ENCODE results near the gene GLIS1. TPM values are rescaled to one million over a fixed set of nuclear protein-coding genes. Genes with fewer than 3 reads are reported as not detected.

Gene GLIS1
- total and polyA plus RNA-seq, 12 donors: 0.06 to 0.10 (median 0.09) TPM; not detected in 7

- Histone ChIP-seq H3K36me3 (no peaks in the 10 kb centered on the region), H3K27me3 (peaks cover 0 to 98% (median 81%) of the 10 kb centered on the region in 7 donors), H3K4me3 (no peak overlapping the region), H3K9me3 (no peaks in the 10 kb centered on the region), H3K27ac (no peak overlapping the region), H3K4me1 (peaks cover 2 to 20% (median 6%) of the 10 kb centered on the region in 9 donors)
- intact Hi-C loops (cut with DNase I): loop anchor here in 2 of 10 donors (10.0 kb wide), 1 partner anchor 202 kb away; no protein-coding TSS in a partner anchor
- DNase-seq (no peak), ATAC-seq (no peak)
- TF ChIP-seq, protein P1, sequence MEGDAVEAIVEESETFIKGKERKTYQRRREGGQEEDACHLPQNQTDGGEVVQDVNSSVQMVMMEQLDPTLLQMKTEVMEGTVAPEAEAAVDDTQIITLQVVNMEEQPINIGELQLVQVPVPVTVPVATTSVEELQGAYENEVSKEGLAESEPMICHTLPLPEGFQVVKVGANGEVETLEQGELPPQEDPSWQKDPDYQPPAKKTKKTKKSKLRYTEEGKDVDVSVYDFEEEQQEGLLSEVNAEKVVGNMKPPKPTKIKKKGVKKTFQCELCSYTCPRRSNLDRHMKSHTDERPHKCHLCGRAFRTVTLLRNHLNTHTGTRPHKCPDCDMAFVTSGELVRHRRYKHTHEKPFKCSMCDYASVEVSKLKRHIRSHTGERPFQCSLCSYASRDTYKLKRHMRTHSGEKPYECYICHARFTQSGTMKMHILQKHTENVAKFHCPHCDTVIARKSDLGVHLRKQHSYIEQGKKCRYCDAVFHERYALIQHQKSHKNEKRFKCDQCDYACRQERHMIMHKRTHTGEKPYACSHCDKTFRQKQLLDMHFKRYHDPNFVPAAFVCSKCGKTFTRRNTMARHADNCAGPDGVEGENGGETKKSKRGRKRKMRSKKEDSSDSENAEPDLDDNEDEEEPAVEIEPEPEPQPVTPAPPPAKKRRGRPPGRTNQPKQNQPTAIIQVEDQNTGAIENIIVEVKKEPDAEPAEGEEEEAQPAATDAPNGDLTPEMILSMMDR (IDR thresholded peaks at IDR 0.05): no peak
- 40 to 45% methylated on average over 13 of the region's 13 CpGs for WGBS, 2 donors
Observed at GRCh38 chr1:53686091-53686964, 52.6 kb downstream of the GLIS1 start.

GRCh38 chr1:53685272-53686051 is 53.5 kb downstream of the GLIS1 start:
- TF ChIP-seq, protein P1 (IDR thresholded peaks at IDR 0.05): no peak
- ATAC-seq (peak in 3 of 8 donors; percentile 32 to 45 (median 41)), DNase-seq (no peak)
- peak overlapping the region in 3 of 10 donors; percentile 3 to 17 (median 7) for H3K4me3 ChIP-seq
- peaks cover 2 to 21% (median 6%) of the 10 kb centered on the region in 9 donors for H3K4me1 ChIP-seq
- H3K36me3 ChIP-seq: no peaks in the 10 kb centered on the region
- H3K27me3 ChIP-seq: peaks cover 0 to 92% (median 82%) of the 10 kb centered on the region in 7 donors
- H3K27ac ChIP-seq: no peak overlapping the region
- WGBS, 2 donors: 20 to 21% methylated on average over 28 of the region's 28 CpGs
- H3K9me3 ChIP-seq: no peaks in the 10 kb centered on the region
- intact Hi-C loops (cut with DNase I): loop anchor here in 2 of 10 donors (10.0 kb wide), 1 partner anchor 201 kb away; no protein-coding TSS in a partner anchor

- ATAC-seq (no peak), DNase-seq (no peak)
- TF ChIP-seq, protein P1 (IDR thresholded peaks at IDR 0.05): no peak
- H3K9me3 ChIP-seq: no peaks in the 10 kb centered on the region
- no peaks in the 10 kb centered on the region for H3K36me3 ChIP-seq
- H3K27me3 ChIP-seq: peaks cover 0 to 91% (median 79%) of the 10 kb centered on the region in 7 donors
- intact Hi-C loops (cut with DNase I): loop anchor here in 7 of 10 donors (5.0 to 10.0 kb wide), 2 partner anchors 197 to 200 kb away; no protein-coding TSS in a partner anchor
- H3K4me3 ChIP-seq: no peak overlapping the region
- H3K4me1 ChIP-seq: peaks cover 2 to 21% (median 6%) of the 10 kb centered on the region in 9 donors
- H3K27ac ChIP-seq: no peak overlapping the region
- 39 to 43% methylated on average over 1 of the region's 1 CpG for WGBS, 2 donors
Observed at GRCh38 chr1:53684741-53685140, 54.2 kb downstream of the GLIS1 start.
